HPDE6-E6E7 (cell line): Measurements from ENCODE around the gene PPHLN1.

Experiments used
- DNase-seq: peaks from one replicate; pipeline ENCODE4 v3.0.0; 2011; ENCODE audit warnings: missing footprints; ENCODE audit errors: extremely low spot score

The PPHLN1 gene

DNA sequence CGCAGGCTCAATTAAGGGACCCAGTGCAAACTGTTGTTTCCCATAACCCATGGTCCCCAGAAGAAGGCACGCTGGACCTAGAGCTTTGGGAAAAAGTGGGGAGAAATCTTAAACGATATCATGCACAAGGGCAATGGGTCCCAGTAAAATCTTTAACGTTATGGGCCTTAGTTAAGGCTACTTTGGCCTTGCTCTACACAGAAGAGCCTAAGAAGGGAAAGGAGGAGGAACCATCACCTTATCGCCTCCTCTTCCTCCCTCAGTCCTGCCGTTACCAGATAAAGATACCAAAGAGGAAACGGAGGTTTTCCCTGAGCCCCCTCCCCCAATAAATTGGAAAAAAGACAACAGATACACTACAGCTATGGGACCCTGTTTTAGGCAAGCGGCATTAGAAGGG, 116.9 kb downstream of the PPHLN1 start:
- DNase-seq, result no peak

DNA sequence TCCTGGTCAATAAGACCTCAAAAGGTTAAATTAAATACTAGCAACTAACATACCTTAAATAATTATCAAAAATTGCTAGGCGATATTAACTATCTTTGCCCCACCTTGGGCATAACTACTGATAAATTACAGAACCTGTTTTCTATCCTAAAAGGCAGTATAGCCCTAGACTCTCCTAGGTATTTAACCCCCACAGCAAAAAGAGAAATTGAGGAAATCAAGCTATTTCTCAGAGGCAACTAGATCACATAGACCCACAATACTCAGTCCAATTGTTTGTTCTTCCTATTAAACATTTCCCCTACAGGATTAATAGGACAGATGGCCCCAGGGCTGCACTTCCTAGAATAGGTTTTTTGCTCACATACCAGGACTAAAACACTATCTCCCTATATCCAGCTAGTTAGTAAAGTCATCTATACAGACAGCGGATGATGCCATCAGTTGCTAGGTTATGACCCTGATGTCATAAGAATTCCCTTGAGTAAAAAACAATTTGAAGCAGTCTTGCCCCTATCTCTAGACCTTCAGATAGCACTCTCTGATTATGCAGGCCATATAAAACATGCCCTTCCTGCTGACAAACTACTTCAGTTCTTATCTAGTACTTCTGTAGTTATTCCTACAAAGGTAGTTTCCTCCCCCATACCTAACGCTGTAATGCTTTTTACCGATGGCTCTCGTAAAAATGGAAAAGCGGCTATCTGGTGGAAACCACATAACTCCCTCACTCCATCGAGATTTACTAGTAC, 118.4 kb downstream of the PPHLN1 start:
- DNase-seq, result no peak

DNA sequence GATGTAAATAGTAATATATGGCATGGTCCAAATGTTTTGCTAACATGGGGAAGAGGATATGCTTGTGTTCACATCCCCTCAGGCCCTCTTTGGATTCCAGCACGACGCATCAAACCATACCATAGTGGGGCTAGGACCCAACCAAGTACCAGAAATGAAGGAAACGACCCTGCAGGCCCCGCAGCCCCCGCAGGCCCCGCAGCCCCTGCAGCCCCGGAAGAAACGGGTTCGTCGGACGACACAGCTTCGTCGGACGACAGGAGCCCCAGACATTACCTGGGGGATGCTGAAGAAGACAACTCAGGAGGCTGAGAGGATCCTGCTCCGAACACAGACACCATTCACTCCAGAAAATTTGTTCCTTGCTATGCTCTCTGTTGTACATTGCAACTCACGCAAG, 119.9 kb downstream of the PPHLN1 start:
- no peak for DNase-seq

DNA sequence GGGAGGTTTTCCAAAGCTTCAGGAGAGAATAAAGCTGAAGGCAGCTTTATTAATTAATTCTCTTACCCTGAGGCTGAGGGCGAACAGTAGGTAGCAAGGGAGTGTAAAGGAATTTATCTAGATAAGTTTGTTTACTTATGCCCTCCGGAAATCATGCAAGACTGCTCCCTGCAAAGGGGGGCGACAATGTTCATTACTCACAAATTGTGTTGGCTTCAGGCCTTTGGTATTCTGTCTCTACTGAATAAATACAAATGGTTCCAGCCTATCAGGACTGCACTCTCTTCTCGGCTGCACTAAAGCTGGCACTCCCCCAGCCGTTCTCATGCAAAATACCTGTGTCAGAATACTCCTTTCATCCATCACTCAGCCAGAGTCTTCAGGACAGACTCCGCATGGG, 120.8 kb downstream of the PPHLN1 start:
- no peak for DNase-seq

DNA sequence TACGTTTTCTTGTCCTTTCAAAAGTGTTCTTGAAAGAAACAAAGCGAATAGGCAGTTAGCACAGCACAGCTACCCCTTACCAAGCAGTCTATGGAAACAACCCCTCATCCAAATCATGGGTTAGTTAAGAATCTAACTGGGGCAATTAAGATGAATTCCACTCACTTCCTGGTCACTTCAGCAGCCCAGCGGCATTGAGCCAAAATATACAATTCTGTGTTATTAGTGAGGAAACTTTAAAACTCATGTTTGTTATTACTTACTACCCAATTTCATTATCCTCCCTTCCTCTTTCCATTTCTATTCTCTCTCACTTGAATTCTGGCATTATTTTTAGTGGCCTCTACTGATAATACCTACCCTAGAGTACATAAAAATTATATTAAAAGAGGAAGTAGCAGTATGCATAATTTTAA, 121.4 kb downstream of the PPHLN1 start:
- DNase-seq, result no peak

DNA sequence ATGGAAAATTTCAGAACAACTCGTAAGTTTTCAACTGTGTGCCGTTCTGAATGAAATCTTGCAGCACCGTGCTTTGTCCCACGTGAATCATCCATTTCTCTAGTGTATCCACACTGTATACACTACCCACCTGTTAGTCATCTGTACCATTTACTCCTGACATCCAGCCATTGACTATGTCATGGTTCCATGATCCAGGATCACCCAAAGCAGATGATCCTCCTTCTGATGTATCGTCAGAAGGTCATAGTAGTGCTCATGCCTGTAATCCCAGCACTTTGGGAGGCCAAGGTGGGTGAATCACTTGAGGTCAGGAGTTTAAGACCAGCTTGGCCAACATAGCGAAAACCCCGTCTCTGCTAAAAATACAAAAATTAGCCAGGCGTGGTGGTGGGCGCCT, 122.9 kb downstream of the PPHLN1 start:
- no peak for DNase-seq

DNA sequence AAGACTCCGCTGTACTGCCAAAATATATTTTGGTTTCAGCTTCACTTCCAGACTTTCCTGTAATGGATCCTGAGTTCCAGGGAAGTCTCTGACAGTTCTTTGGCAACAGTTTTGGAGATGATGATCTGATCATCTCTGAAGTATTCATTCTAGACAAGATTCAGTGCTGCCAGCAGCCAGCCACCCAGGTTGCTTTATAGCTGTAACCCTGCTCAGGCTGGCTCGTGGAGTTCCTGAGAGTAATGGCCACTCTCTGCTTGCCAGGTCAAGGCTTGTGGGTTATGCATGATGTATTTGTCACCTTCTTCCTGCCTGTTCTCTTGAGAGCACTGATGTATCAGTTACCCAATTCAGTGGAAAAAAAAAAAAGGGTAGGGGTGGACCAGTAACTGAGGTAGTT, 124.3 kb downstream of the PPHLN1 start:
- no peak for DNase-seq

DNA sequence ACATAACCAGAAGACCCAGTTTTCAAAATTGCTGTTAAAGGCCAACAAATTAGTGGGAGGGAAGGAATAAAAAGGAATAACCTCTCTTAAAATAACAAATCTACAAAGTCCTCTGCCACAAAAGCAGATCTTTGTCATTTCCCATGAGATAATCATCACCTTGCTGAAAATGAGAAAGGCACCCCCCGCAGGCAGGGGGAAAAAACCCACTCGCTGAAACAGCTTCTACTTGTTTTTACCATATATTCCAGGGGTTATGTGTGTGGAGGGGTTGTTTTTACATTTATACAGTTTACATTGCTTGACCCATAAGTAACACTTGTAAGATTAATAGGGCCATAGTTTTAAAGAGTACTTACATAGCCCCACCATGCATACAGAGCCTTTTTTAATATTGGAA, 132.6 kb downstream of the PPHLN1 start:
- no peak for DNase-seq

DNA sequence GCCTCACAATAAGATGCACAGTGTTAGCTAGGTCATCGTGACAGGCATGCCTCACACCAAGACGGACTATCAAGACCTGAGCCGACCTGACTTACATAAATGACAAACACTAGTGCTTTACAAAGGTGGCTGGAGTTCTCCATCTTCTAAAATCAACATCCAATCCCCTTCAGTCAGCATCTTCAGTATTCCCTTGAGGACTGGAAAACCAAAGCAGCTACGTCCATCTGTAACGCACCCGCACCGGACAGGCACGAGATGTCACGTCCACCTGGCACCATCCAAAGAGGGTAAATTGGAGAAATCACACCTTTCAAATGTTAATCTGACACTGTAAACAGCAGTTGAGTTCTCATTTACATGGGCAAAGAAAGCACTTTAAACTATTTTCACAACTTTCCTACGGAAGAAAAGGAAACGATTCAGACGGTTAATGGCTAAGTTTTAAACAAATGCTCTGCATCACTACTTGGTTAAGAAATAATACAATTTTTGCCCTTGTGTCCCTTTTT, 133.4 kb downstream of the PPHLN1 start:
- no peak for DNase-seq

DNA sequence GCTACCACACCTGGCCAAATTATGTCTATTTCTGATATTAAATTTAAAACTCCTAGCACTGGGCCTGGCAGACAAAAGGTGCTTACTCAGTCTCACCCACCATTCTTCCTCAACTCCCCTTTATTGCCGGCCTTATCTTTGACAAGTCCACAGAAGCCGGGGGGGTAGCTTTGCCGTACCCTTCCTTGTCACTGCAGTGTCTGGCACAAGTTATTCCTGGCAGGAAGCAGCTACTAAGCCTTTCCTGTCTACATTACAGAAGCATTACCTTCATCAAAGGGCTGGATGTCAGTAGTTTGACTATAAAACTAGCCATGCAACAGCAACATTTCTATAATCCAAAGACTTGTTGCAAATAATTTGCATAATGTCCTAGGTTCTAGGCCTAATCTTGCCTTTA, 136.5 kb downstream of the PPHLN1 start:
- DNase-seq, result no peak

DNA sequence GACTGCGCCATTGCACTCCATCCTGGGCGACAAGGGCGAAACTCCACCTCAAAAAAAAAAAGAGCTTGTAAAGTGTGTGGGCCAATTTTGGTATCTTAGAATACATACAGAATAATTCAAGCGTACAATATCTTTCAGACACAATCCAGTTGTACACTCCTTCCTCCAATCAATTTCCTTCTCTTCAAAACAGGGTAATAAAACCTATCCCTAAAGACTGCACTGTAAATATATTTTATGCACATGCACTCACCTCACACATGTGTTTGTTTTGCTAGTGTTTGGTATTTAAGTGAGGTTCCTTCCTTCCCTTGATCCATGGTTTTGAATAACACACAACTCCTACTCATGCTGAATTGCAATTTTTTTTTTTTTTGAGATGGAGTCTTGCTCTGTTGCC, 137.7 kb downstream of the PPHLN1 start:
- no peak for DNase-seq

DNA sequence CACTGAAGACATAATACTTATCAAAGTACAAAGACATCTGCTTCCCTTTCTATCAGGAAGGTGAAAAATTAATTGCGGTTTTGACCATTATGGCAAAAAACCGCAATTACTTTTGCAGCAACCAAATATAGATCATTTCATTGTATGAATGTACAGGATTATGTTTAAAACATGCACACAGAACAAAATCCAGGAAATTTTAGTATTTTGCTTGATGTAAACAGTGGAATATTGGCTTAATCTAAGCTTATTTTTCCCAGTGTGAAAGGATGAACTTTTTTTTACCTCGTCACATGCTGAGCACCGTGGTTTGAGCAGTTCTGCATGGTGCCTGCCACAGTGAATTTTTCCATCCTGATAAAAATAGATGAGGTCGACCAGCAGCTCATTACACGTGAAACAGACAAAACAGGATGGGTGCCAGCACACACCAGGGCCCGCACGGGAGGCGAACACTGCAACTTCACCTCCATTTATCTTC, 142.4 kb downstream of the PPHLN1 start:
- DNase-seq, result no peak

DNA sequence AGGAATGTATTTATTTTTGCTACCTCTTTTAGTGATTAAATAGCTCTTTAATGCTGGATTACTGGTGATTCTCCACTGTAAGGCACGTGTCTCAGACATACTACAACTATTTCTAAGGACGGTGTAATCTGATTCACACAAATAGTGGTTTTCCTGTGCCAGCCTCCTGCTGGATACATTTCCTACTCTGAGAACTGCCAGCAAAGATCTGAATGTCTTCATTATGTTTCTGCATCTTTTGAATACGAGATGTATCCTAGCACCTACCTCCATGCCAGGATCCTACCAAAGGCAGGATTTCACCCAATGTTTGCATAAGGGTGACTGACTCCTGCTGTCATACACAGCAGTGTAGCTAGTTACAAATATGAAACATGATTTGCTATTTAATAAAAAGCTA, 143.0 kb downstream of the PPHLN1 start:
- no peak for DNase-seq

DNA sequence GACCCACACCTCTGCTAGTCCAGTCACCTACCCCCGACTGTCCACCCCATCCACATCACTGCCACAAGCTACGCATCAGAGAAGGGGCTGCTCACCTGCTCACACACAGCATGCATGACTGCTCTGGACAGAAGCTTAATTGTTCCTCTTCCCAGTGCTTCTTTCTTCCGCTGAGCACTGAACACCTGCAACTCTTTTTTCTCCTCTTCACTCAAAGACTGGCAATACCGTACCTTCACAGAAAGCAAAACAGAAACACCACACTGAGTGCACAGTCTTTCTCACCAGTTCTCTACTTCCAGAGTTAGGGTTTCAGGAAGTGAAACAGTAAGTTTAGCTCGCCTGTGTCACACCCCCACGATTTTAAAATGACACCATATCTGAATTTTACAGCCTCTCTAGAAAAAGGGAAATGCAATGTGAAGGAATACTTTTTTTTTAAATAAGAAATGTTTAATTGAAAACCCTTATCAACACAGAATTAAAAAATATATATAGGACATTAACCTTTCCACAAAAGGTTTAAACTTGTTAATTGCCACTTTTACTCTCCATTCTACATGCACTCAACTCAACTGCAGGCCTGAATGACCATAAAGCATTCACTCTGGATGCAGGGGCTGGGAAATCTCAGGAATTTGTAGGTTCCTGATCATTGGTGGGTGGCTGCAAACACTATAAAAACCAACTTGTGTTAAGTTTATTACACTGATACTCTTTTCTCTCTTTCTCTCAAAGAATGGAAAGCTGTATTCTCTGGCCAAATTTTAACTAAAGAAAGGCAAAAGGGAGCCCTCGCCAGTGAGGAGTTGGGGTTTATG, 143.6 kb downstream of the PPHLN1 start:
- DNase-seq, result no peak

DNA sequence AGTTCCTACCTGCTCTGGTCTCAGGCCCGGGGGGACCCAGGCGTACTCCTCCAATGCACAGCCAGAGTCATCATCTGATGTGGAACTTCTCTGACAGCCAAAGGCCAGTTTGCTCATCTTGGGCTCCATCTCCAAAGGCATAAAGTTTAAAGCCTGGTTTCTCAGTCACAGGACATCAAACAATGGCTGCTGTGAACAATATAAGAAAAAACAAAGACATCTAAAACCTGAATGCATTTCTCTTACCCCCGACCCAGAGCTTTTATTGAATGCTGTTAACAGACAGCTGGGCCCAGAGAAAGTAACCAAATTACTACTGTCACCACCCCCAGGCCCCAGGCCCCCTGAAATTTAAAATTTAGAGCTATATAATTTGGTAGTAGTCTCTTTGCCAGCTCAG, 146.4 kb downstream of the PPHLN1 start:
- DNase-seq, result no peak

DNA sequence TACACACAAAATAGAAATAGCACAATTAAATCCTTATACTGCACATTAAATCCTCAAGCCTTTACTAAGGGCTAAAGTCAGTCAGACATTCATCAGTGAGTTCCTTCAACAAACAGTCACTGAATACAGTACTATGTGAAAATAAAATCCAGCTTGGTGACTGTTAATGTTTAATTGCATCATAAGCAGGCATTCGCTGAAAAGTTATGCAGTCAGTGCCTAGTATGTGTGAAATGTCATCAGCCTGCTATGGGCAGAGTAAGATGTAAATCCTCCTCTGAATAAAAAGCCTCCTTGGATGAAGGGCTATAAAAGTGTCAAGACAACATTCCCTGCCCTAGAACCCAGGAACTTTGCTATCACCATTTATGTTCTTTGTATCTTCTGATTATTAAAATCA, 147.2 kb downstream of the PPHLN1 start:
- DNase-seq, result no peak

DNA sequence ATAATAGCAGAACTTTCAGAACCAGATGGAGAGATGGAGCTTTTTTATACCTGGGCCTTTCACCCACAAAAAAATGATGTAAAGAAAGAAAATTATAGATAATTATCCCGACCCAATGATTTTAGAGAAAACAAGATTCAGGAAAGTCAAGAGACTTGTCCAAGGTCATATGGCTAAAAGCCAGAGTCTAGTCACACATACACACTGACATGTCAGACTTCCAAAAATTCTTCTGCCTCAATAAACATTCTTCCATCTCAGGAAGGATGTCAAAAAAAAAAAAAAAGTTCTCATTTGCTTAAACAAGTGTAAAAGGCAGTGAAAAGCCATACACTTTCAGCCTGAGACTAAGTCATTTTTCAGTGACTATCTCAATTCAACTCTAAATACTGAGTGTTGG, 147.6 kb downstream of the PPHLN1 start:
- DNase-seq, result no peak

DNA sequence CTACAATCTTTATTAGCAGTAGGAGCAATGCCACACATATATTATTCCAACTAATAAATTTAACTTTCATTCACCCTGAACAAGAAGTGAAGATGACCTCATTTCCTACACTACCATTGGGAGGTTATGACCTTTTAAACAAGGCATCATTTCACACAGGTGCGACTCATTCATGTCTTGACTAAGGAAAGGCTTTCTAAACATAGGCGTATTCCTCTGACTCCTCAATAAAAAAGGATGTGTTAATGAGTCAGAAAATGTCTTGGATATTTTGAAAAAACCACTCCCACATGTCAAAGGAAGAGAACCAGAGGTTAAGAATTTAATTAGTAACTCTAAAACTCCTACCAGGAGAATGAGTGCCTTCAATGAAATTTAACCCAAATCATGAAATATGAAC, 148.4 kb downstream of the PPHLN1 start:
- peak; percentile 76 for DNase-seq

DNA sequence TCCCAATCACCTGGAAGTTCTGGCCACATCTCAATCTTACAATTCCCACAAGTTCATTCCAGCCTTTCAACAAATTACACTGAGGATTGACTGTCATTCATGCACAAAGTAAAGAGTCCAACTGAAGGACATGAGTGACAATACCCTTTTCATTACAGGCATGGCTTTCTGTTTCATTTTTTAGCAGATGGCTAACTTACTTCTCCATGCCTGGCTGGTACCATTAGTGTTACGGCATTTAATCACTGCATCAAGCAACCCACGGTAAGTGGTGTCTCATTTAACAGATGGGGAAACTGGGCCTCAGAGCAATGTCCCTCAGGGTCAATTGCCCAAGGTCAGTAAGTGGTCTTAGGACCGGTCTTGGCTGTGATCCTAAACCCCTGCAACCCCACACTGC, 149.1 kb downstream of the PPHLN1 start:
- no peak for DNase-seq

DNA sequence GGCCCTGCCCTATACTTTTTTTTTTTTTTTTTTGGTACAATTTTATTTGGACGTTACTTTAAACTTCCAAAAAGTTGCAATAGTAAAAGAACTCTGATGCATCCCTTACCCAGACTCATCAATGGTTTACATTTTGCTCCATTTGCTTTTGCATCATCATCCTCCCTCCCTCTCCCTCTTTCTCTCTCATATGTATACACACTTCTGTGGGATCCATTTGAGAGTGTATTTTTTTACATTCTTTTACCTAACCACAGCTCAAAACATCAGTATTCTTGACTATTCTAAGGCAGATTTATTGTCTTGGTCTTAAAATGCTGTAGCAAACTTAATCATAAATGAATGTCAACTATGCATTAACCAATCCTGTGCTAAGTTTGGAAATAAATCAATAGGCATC, 152.0 kb downstream of the PPHLN1 start:
- DNase-seq, result no peak

DNA sequence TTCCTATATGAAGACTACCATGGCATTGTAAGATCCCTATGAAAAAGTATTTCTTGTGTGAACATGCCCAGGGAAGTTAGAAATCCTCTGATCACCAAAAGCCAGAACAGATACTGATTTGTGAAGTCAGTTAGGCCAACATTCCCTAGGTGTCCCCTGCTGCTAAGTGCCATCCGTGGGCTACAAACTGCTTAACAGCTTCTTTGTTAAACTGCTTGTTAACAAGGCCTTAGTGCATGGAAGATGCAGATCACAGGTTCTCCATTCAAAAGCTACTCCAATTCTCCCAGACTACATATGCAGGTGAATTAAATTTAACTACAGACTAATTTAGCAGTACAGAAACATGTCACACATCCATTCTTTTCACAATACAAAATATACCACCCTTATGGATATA, 155.4 kb downstream of the PPHLN1 start:
- no peak for DNase-seq

DNA sequence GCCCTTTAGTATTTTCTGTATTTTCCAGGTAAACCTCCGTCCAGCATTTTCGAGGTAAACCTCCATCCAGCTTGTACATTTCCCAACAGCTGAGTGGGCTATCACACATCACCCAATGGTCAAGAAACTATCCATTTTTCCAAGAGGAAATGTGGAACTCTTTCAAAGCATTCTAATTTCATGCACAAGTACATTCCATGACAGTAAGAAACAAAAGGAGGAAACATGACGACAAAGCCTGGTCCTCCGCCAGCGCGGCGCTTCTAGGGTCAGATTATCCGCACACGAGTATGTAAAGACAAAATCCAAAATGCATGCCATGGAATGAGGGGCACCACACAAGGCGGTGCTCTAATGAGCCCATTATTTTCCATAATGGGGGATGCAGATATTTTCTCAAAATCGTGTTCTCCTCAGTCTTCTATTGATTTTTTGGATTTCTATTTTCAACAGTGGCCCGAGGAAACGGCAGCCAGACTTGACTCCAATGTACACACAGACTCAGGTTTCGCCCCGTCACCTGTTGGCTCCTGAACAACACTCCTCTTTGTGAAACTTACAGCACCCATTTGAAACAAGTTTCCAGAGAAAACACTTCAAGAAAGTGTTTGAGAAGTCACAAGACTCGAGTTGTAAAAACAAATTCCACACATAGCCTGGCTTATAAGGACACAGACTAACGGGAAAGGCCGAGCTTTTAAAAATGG, 156.2 kb downstream of the PPHLN1 start:
- peak; percentile 8 for DNase-seq
